Keratinocyte (primary cell): ENCODE data around the gene MORN5.
A peak's percentile ranks its signal among the peaks of the same experiment; 100 is the strongest.

ENCODE experiments used
- CTCF ChIP-seq, 3 experiments: IDR thresholded peaks in 1 of 3; conservative IDR thresholded peaks in 1 of 3; optimal IDR thresholded peaks in 1 of 3; 2 replicates in 2 of 3; 3 replicates in 1 of 3; pipeline versions ENCODE3 to v1.5.1; 2011; ENCODE audit warnings: low read length in 3 of 3, mild to moderate bottlenecking in 3 of 3, moderate library complexity in 2 of 3, control low read depth in 1 of 3, inconsistent platforms in 1 of 3; ENCODE audit not compliant: insufficient read depth in 2 of 3; ENCODE audit errors: extremely low read depth in 1 of 3
- EZH2 ChIP-seq: IDR thresholded peaks from one replicate; pipeline ENCODE4 v1.6.1; 2012; ENCODE audit warnings: inconsistent platforms, mild to moderate bottlenecking, low read length, moderate library complexity

- no peak for TF ChIP-seq CTCF (optimal IDR thresholded peaks at IDR 0.05 in 1 of 3, IDR thresholded peaks at IDR 0.05 in 1 of 3, conservative IDR thresholded peaks at IDR 0.05 in 1 of 3; ENCODE audit: extremely low read depth in 1 of 3, insufficient read depth in 2 of 3, low read length in 3 of 3)
- peak; percentile 13 for TF ChIP-seq EZH2
Observed at GRCh38 chr9:122220673-122221182, 61.0 kb downstream of the MORN5 start.
